GM18520 (cell line): ENCODE results near the gene FILIP1L.
"Not testable (repeated sequence)": the region's sequence is repeated elsewhere in the genome, so short reads cannot be mapped to it uniquely, and the experiment has no call there.

Source experiments
- ATAC-seq: cut with Tn5 transposase; IDR thresholded peaks from one replicate; pipeline ENCODE4 v1.9.1; 2021; ENCODE audit not compliant: unreplicated experiment

FILIP1L gene

GRCh38 chr3:100075851-100076730, 38.2 kb downstream of the FILIP1L start:
- no peak for ATAC-seq

GRCh38 chr3:100075196-100075595, 39.1 kb downstream of the FILIP1L start:
- no peak for ATAC-seq

GRCh38 chr3:100073714-100074307, 40.5 kb downstream of the FILIP1L start:
- no peak for ATAC-seq

DNA sequence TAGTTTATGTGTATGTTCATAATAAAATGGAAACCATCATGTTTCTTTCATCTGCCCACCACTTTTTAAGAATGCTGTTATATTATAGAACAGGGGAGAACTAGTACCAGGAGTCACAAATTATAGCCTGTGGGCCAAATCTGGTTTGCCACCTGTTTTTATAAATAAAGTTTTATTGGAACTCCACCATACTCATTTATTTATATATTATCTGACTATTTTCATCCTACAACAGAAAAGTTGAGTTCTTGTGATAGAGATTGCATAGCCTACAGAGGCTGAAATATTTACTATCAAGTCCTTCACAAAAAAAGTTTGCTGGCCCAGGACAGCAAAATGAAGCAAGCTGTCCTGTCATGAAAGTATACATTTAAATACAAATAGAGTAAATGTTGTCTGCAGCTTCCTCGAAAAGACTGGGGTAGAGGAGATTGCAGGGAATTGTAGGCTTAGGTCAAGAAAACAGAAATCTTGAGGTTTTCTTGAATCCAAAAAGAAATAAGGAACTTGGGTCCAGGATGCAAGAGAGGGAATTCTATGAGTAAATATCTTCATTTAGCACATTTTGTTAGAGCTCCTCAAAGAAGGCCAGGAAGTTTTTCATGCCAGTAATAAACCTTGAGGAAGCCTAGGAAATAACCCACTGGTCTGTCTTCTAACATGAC, 41.1 kb downstream of the FILIP1L start:
- no peak for ATAC-seq

DNA sequence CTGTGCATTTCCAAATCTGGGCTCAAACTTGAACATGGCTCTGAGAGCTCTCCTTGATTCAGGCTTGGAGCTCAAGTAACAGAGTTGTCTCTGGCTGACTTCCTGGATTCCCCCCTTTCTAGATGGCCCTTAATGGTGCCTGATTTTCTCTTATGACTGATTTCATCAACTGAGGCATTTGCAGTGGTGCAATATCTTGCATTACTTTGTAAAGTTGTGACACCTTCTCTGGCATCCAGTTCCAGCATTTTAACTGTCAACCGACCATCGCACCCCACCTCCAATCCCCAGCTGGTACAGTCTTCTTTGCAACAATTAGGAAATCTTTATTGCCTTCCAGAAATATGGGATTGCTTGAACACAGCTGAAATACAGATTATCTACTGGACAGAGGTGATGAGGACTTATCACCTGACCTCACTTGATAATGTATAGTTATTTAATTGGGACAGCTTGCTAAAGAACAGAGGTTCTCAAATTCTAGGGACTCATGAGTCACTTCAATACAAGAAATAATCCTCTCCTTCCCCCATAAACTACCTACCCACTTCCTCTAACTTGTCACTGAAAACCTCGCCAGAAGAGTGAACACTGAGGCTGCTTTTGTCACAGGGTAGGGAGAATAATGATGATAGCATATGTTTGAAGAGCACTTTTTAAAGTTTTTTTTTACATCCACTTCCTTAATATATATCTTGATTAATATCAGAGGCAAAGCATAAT, 41.8 kb downstream of the FILIP1L start:
- peak; percentile 43 for ATAC-seq

DNA sequence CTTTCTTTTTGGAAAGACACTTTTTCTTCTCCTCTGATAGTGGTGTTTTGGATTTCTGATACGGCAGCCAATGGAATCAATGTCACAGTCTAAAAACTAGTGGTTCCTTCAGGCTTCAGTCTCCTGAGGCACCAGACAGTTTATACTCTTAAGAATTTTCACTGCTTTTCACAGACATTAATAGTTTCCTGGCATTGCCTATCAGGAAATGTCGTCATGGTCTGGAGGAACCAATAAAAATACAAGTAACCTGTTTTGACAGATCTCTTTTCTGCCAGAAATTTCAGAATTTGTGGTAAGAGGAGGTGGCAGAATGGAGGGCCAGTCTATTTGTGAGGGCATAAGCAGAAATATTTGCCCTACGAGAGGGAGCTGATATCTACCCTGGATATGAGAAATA, 44.8 kb downstream of the FILIP1L start:
- ATAC-seq, result no peak

GRCh38 chr3:100068826-100069225, 45.5 kb downstream of the FILIP1L start:
- ATAC-seq, result peak; percentile 62

DNA sequence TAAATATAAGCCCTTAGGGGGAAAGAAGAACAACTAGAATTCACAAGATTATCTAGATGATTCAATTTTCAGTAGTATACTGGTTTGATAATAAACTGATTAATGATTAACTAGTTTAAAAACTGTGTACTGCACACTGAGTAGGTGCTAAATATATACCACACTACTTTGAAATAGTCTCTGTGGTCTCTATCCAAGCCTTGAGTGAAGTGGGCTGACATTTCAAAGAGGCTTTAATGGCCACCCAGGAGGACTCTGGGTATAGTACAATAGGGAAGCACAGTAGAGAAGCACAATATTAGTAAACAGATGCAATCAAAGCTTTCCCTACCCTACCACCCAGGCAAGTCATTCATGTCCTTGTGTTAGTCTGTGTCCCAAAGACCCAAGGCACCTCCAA, 46.7 kb downstream of the FILIP1L start:
- ATAC-seq, result no peak

- no peak for ATAC-seq
These were observed 50.3 kb downstream of the FILIP1L start for GRCh38 chr3:100063929-100064461.

DNA sequence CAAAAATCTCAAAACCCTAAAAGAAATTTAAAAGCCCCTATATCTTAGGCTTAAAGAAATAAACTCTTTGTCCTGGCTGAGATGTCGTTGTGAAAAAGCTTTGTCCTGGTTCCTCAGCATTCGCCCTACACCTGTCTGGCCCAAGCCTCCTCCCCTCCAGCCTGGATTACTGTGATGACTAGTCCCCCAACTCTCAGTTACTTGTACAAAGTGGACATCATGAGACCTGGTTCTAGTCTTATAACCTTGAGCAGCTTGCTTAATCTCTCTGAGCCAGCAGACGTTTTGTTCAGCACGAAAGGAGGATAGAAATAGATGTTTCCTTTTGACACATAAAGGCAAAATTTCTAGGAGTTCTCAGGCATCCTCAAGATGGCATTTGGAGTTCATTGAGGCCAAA, 51.6 kb downstream of the FILIP1L start:
- no peak for ATAC-seq

DNA sequence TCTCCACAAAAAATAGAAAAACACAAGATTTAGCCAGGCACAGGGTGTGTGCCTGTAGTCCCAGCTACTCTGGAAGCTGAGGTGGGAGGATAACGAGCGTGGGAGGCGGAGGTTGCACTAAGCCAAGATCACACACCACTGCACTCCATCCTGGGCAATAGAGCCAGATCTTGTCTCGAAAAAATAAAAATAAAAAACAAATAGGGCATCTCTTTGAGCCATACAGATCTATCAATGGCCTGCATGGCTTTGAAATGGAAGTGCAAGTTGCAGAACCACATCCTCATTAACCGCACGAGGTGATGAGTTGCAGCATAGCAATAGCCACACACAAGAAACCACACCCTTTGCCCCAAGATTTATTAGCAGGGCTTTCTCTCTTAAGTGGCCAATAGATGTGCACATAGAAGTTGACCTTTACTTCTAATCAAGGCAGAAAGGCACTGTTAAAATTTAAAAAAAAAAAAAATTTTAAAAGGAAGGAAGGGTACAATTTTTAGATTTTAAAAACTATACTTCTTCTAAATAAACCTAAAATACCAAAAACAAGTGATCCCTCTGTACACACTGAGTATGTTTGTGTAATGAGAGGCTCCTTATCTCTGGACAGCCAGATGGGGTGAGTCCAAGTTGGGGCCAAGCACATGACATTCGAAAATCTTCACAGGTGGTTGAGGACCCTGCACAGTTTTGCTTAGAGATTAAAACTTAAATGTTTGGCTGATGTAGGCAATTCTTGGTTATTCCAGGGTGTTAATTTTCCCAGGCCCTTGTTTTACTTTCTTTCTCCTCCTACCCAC, 53.4 kb downstream of the FILIP1L start:
- ATAC-seq, result no peak

DNA sequence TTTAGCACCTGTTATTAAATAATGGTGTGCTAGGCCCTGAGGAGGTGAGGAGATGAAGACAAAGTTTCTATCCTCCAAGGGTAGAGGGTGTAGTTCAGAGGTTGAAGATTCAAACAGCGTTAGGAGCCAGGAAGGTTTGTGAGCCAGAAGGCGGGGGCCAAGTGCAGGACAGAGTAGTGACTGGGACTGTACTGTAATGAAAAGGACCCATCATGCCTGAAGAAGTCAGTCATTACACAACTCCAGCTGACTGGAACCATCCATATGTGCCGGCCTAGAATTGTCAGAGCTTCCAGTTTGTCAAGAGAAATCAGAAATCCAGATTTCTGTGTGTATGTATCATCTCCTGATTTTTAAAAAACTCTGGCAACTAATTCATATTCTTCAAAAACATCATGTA, 54.8 kb downstream of the FILIP1L start:
- no peak for ATAC-seq

- no peak for ATAC-seq
These were observed 56.4 kb downstream of the FILIP1L start for GRCh38 chr3:100057716-100058575.

GRCh38 chr3:100053951-100054620, 60.2 kb downstream of the FILIP1L start:
- ATAC-seq, result no peak

GRCh38 chr3:100051513-100051912, 62.8 kb downstream of the FILIP1L start:
- ATAC-seq, result not testable (repeated sequence)

- ATAC-seq, result no peak
These were observed 66.1 kb downstream of the FILIP1L start for GRCh38 chr3:100048248-100048647.

DNA sequence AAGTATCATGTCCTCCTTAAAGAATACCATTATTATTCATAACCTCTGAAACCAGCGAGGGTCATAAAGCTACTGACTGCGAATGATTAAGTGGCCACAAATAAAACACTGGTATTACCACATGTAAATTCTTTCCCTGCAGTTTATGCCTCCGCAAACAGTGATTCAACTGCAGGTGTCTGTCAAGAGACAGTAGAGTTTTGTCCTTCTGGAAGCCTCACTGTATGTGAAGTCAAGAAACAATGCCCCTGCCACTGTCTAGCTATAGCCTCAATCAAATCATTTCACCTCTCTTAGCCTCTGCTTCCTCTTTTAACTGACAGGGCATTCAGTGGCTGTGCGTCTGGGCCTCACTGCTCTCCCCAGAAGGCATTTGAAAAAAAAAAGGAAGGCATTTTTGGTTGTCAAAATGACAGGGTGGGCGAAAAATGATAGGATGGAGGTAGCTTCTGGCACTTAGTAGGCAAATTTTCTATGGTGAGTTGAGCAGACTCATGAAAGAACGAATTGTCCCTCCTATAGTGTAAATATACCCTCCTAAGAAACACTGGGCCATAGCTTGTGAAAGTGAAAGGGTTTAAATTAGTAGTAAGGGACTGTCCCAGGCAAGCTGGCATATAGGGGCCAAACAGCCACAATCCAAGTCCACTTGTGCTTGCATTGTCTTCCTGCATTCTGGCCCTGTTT, 66.7 kb downstream of the FILIP1L start:
- peak; percentile 68 for ATAC-seq

DNA sequence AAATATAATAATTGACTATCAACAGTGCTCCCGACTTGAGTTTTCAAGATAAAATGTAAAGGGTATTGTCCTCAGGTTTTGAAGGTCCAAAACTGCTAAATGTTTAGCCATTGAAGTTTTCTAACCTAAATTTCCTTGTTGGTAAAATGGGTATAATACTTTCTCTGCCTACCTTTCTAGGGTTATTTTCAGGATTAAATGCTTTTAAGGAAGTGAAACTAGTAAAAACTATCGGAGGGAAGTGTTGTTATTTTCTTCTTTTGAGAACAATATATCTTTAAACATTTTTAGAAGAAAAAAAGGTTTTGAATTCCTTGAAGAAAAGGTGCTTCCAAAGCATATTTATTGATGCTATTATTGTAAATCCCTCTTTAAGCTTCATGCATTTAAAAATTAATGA, 67.3 kb downstream of the FILIP1L start:
- ATAC-seq, result no peak
